Hematopoietic multipotent progenitor cell treated with erythropoietin and hydrocortisone succinate and interleukin-3 and kit ligand, for 6 days (in vitro differentiated cells): Measurements from ENCODE around the gene CNTN5.

Experiments
- DNase-seq: peaks from one replicate; pipeline ENCODE4 v3.0.0-alpha.2; 2015

The CNTN5 gene

GRCh38 chr11:99534812-99535211 is 514.1 kb downstream of the CNTN5 start:
- DNase-seq, result no peak

DNA sequence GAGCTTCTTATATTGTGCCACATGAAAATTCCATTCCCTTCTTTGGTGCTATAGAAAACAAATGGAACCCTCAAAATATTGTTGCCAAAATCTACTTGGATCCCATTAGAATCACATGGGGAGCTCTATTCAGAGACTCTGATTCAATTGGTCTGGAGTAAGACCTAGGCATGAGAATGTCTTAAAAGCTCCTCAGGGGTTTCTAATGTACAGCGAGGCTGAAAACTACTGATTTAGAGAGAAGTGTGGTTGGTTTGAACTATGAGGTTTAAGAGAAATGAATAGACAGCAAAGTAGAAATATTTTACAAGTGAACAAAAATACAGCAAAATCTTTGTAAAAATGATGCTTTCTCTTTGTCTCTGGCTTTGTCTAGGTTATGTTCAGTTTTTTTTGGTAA is 514.7 kb downstream of the CNTN5 start:
- no peak for DNase-seq

- DNase-seq, result no peak
Observed at GRCh38 chr11:99535819-99536218, 515.1 kb downstream of the CNTN5 start.

DNA sequence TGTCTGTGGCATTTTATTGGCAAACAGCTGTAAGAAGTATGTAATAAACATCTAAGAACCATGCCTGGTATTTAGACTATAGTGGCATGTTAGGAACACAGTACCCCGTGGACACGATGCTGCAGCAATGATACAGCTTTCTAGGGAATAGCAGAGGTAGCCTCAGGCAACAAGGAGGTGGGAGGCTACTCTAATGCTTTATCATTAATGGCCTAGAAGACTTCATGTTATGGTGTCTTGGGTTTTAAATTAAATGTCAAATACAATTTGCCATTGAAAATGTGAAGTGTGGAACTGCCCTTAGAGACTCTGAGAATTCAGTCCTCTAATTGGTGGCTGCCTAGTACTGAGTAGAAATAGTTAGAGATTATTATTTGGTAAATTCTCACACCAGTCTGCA is 516.9 kb downstream of the CNTN5 start:
- no peak for DNase-seq

DNA sequence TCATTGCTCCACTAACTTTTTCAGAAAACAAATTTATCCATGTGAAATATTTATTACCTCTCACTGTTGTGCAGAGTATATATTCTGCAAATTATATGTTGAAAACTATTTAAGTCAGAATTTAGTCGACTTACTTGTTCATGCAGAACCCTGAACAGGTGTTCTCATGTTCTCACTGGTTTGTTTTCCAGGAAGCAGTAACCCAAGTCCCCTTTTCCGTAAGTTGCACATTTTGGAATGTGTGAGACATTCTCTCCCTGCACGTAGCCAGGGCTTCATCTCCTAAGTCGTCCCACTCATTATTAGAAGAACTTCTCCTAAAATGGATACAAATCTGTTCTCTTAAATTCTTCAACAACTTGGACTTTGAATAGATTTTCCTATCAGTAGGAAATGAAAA is 524.9 kb downstream of the CNTN5 start:
- DNase-seq, result no peak

DNA sequence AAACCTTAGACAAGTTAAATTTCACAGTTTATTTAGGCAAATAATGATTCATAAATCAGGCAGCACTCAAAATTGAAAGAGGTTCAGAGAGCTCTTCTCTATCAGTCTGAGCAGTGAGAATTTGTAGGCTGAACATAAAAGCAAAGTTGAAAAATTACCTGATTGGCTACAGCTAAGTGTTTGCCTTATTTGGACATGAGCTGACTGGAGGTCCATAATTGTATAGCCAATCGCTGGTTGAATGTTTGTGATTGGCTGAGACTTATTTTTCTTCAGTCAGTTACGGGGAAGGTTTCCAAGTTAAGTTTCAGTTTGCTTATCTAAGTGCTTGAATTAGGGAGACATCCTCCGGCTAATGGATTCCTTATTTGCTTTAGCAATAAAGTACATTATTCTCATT is 527.5 kb downstream of the CNTN5 start:
- DNase-seq, result no peak

DNA sequence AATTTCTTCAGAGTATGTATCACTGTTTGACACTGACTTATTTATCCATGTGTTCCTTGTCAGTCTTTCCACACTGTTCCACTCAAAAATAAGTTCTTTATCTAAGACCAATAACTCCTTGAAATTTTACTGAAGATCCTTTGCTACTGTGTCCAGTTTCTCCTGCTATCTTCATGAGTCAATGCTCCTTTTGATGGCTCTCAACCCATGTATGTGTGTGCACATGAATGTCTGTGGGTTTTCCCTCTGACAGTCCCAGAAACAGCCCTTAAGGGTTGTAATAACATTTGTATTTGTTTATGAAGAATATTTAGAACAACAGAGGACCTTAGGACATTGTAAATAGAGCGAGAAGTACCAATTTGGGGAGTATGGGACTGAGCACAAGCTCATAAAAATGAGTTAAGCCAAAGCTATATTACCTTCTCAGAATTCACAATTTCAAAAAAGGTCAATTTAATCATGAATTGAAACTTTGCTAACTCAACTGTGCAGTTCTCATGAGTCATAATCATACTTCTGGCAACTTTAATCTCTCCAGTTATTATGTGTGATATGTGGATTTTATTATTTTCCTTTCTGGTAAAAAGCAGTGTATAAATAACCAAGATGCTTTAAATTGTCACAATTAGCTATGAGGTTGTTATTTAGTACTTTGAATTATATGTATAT is 533.6 kb downstream of the CNTN5 start:
- no peak for DNase-seq

DNA sequence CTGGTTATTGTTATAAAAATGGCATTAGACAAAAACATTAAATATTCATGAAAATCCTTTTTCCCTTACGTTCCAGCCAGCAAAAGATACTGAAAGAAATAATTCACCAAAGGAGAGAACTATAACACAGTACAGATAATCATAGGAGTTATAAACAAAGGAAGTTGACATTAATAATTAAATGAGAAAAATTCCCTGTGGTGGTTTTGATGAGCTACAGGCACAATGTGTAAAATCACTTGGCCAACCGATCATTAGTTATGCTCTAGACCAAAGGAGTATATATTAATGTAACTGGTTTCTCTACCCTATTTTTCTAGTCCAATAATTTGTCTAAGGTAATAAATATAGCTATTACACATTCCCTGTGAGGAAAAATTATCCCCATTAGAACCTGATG is 534.7 kb downstream of the CNTN5 start:
- no peak for DNase-seq

DNA sequence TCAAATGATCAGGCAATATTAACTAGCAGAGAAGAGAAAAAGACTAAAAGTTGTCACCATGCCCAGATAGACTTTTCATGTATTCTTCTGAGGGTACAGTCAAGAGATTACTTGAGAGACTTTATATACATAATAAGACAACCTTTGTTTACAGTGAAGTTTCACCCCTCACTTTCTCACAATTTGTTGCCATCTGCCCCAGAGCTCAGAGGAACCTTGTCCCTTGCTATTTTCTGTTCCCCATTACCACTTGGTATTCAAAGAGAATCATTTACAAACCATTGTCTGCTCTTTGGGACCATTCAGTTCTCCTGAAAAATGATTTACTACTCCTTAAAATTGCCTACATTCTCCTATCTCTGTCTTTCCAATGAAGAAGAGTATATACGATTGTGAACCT is 544.6 kb downstream of the CNTN5 start:
- no peak for DNase-seq

DNA sequence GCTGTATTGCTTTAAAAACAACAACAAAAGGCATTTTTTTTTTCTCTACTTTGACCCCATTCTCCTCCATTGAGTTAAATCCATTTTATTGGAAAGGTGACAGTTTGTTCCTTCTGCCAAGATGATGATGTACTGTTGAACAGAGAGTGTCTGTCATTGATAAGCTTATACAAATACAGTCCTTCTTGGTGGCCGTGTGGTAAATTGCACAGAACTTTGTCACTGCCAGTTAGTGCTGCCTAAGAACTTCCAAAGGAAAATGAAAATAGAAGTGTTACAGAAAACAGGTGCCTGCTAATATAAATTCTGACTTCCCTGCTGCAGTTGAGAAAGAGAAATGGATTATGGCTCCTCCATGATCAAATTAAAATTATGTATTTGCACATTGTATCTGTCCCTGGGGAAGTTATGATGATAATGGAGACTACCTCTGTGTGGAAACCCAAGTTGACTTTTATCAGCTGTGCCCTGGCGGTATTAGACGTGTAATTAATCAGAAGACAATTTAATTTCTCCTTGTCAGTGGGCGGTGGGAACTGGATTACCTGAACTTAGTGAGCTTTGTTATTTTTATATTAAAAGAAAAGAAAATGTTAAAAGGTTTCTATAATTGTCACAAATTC is 546.7 kb downstream of the CNTN5 start:
- DNase-seq, result no peak

DNA sequence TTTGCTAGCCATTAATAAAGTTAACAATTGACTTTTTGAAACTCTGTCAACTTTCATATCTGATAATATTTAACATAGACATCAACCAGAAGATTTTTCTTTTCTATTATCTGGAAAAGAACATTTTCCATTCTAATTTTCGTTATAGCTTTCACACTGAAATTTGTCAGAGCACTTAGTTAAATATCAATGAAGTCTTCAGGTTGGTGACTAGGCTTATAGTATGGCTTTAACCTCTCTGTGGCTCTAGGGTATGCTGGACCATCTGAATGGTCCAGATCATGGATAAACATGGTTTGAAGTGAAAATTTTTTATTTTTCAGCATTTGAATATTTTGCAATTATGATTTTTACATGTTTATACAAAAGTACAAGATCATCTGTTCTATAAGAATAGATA is 548.1 kb downstream of the CNTN5 start:
- DNase-seq, result no peak

GRCh38 chr11:99571094-99571493 is 550.3 kb downstream of the CNTN5 start:
- no peak for DNase-seq

DNA sequence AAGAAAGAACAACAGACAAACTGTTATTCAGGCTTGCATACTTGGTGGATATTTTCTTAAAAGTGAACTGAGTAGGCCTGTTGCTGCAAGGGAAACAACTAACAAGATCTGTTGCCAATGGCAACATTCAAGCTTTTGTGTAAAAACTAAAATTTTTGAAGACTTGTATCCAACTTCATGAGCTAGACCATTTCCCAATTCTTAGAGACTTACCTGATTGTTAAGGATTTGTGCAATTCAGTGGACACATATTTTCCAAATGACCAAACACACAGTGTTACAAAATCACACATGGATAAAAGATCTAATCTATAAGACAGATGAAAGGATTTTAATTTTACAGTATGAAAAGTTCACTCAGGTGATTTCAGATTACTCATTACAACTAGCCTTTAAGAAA is 564.1 kb downstream of the CNTN5 start:
- no peak for DNase-seq

DNA sequence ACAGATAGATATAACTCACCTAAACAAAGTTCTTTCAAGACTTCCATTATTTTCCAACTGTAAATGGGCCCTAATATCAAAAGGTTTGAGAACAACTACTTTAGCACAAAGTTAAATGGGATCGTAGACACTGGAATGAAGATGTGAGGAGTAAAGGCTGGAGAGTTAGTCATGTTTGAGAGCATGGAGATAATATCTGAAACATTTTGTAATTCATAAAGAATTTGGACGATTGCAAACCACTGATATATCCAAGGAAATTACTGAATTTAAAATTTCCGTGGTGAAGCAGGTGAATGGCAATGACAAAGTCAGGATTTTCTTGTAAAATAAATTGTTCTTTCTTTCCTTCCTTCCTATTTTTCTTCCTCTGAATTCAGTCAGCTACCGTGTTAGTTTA is 564.9 kb downstream of the CNTN5 start:
- no peak for DNase-seq

DNA sequence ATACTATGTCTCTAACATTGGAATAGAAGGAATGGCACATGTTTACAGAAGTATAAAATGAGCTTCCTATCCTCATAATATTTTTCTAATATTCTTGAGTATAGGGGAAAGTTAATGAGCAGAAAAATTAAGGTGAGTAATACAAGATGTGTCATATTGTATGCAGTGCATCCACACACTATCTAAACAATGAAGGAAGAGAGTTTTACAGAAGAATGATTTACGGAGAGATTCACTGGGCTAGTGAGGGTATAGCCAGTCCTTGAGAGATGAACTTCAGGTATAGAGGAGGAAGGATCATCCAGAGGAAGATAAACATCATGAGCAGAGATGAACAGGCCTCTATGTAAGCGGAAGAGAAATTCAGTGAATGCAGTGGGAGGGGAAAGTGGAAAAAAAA is 569.0 kb downstream of the CNTN5 start:
- no peak for DNase-seq

DNA sequence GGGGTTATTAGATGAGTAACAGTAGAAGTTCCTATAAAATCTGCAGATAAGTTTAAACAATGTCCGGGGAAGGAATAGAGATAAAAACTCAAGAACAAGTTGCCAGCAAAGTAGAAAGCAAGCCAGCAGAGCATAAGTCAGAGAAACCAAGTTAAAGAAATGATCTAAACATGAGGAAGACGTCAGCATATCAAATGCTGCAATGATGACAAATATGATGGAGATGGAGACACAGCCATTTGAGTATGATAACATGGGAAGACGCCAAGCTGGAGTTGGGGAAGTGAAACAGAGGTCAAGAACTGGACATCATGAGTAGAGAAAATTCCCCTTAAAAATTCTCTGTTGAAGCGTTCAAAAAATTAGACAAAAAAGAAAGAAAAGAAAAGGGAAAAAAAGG is 571.5 kb downstream of the CNTN5 start:
- DNase-seq, result no peak

- no peak for DNase-seq
Observed at GRCh38 chr11:99593197-99593596, 572.4 kb downstream of the CNTN5 start.

GRCh38 chr11:99601179-99601578 is 580.4 kb downstream of the CNTN5 start:
- DNase-seq, result no peak

DNA sequence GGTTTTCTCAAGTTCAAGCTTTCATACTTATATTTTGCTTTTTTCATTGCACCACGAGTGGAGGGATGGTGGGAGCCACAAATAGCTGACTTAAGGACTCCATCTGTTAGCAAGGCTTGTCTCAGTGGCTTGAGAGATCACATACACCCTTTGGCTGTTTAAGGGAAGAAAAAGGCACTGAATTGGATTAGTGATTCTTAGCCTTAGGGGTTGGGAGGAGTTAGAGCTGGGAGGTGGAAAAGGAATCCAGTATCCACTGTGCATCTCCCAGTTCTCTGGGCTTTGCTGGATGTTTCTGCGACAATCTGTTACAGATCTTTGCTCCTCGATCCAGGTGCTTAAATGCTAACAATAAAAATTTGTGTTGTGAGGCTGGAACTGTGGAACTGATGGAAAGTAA is 593.6 kb downstream of the CNTN5 start:
- no peak for DNase-seq

GRCh38 chr11:99630629-99631028 is 609.9 kb downstream of the CNTN5 start:
- no peak for DNase-seq

DNA sequence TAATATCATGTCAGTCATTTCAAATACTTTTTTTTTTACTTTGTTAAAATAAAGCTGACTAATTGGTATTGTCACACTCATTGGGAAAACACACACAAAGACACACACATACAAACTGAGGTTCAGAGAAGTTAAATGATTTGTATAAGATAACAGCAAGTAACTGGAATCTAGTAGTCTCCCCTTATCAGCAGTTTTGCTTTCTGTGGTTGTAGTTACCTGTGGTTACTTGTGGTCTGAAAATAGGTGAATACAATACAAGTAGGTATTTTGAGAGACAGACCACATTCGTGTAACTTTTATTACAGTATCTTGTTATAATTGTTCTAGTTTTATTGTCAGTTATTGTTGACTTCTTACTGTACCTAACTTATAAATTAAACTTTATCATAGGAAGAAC is 610.9 kb downstream of the CNTN5 start:
- no peak for DNase-seq

DNA sequence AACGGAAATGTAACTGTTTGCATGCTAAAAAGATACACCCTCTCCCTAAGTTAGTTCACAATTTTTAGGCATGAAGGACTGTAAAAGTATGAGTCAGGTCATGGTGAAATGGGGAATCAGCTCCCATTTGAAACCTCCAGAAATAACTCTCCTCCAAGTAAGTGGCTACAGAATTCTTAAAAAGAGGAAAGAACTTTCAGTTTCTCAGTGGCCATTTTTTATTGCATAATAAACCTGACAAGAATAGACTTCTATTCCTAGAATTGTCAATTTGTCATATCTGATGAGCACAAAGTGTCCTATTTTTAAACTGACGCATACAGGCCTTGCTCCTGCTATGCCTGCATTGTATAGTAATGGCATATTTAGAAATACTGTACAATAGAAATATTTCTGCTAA is 612.2 kb downstream of the CNTN5 start:
- no peak for DNase-seq

- DNase-seq, result no peak
Observed at GRCh38 chr11:99634581-99634980, 613.8 kb downstream of the CNTN5 start.

DNA sequence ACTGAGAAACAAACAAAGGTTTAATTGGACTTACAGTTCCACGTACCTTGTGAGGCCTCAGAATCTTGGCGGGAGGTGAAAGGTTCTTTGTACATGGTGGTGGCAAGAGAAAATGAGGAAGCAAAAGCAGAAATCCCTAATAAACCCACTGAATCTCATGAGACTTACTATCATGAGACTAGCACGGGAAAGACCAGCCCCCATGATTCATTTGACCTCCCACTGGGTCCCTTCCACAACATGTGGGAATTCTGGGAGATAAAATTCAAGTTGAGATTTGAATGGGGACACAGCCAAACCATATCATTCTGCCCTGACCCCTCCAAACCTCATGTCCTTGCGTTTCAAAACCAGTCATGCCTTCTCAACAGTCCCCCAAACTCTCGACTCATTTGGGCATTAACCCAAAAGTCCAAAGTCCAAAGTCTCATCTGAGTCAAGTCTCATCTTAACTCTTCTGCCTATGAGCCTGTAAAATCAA is 617.4 kb downstream of the CNTN5 start:
- DNase-seq, result no peak

DNA sequence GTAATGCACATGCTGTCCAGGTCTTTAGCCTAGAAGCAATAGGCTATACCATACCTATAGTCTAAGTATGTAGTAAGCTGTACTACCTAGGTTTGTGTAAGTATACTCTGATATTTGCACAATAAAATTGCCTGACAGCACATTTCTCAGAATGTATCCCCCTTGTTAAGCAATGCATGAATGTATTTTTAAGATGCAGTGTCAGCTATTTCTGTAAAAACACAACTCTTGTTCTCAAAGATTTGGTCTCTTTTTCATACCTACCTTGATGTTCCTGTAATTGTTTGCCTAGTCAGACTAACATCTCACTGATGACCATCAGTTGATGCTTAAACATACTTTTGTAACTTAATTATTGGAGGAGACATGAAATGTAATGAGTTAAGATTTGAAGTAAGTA is 619.9 kb downstream of the CNTN5 start:
- no peak for DNase-seq
